Astrocyte (in vitro differentiated cells and primary cell): Measurements from ENCODE around the gene TLR5. TPM values are rescaled to one million over a fixed set of nuclear protein-coding genes. Genes with fewer than 3 reads are reported as not detected.

Experiments used
- DNase-seq: peaks from one replicate; pipeline ENCODE4 v3.0.0-alpha.2; 2010; ENCODE audit warnings: low read depth
- FAIRE-seq: peaks from 2 replicates; lab custom pipeline; 2011; peaks lifted over from hg19 to GRCh38; lab: Jason Lieb, UNC
- H2AFZ ChIP-seq: 2 replicates; pipeline ENCODE4 v1.6.0; 2012; ENCODE audit warnings: low read depth, low read length, inconsistent platforms
- H3K27ac ChIP-seq: 2 replicates; pipeline ENCODE4 v1.5.1; 2011; ENCODE audit warnings: low read depth, low read length, inconsistent platforms
- H3K27me3 ChIP-seq: 2 replicates; pipeline ENCODE4 v1.6.0; 2011; ENCODE audit warnings: low read length, inconsistent platforms; ENCODE audit not compliant: insufficient read depth
- H3K36me3 ChIP-seq: 2 replicates; pipeline ENCODE4 v1.5.1; 2011; ENCODE audit warnings: low read length, inconsistent platforms; ENCODE audit not compliant: insufficient read depth
- H3K4me1 ChIP-seq: 2 replicates; pipeline ENCODE4 v1.5.1; 2011; ENCODE audit warnings: low read length, inconsistent platforms; ENCODE audit not compliant: insufficient read depth
- H3K4me2 ChIP-seq: 2 replicates; pipeline ENCODE4 v1.6.0; 2012; ENCODE audit warnings: low read length, inconsistent platforms
- H3K4me3 ChIP-seq: 2 replicates; pipeline ENCODE4 v1.5.1; 2011; ENCODE audit warnings: low read depth, mild to moderate bottlenecking, low read length, inconsistent platforms; ENCODE audit not compliant: insufficient read depth
- H3K79me2 ChIP-seq: 2 replicates; pipeline ENCODE4 v1.6.0; 2012; ENCODE audit warnings: mild to moderate bottlenecking, low read length, inconsistent platforms; ENCODE audit not compliant: insufficient read depth
- H3K9ac ChIP-seq: 2 replicates; pipeline ENCODE4 v1.6.0; 2012; ENCODE audit warnings: mild to moderate bottlenecking, low read length, inconsistent platforms
- H3K9me3 ChIP-seq: 2 replicates; pipeline ENCODE4 v1.5.1; 2012; ENCODE audit warnings: low read depth, mild to moderate bottlenecking, low read length, inconsistent platforms; ENCODE audit not compliant: insufficient read depth
- H4K20me1 ChIP-seq: 2 replicates; pipeline ENCODE4 v1.6.0; 2012; ENCODE audit warnings: low read length, inconsistent platforms; ENCODE audit not compliant: insufficient read depth
- H3K27ac Mint-ChIP-seq: one replicate; pipeline ENCODE4 v1.8.0; 2021; ENCODE audit warnings: mild to moderate bottlenecking, mixed read lengths; ENCODE audit not compliant: unreplicated experiment
- H3K27me3 Mint-ChIP-seq: one replicate; pipeline ENCODE4 v1.8.0; 2021; ENCODE audit warnings: low read depth, mixed read lengths; ENCODE audit not compliant: unreplicated experiment
- H3K36me3 Mint-ChIP-seq: one replicate; pipeline ENCODE4 v1.8.0; 2021; ENCODE audit warnings: low read depth, mixed read lengths; ENCODE audit not compliant: unreplicated experiment
- H3K4me1 Mint-ChIP-seq: one replicate; pipeline ENCODE4 v1.8.0; 2021; ENCODE audit warnings: low read depth, mixed read lengths; ENCODE audit not compliant: unreplicated experiment
- H3K4me3 Mint-ChIP-seq: one replicate; pipeline ENCODE4 v1.8.0; 2021; ENCODE audit warnings: mild to moderate bottlenecking, moderate library complexity, mixed read lengths; ENCODE audit not compliant: unreplicated experiment
- H3K9me3 Mint-ChIP-seq: one replicate; pipeline ENCODE4 v1.8.0; 2021; ENCODE audit warnings: mild to moderate bottlenecking, mixed read lengths; ENCODE audit not compliant: unreplicated experiment
- CTCF ChIP-seq: IDR thresholded peaks from 2 replicates; pipeline ENCODE4 v1.5.1; 2011; ENCODE audit warnings: low read depth, mild to moderate bottlenecking, inconsistent platforms, low read length, moderate library complexity; ENCODE audit not compliant: insufficient read depth
- EZH2 ChIP-seq: IDR thresholded peaks from 2 replicates; pipeline ENCODE4 v1.6.1; 2012; ENCODE audit warnings: mild to moderate bottlenecking, low read length, inconsistent platforms; ENCODE audit not compliant: insufficient read depth
- total RNA-seq: library from RNA; stranded (reverse); gene quantifications from 2 replicates; pipeline ENCODE4 v1.2.1, GENCODE V29; 2021

TLR5 gene
- total RNA-seq, 1 donor from 2014 or later = 1.1 TPM

- no peaks in the 10 kb centered on the region for H3K79me2 ChIP-seq
- Mint-ChIP-seq H3K36me3 (no peaks in the 10 kb centered on the region), H3K4me3 (no peak overlapping the region), H3K4me1 (peaks cover 21% of the 10 kb centered on the region), H3K27me3 (peaks cover 19% of the 10 kb centered on the region), H3K9me3 (no peaks in the 10 kb centered on the region), H3K27ac (no peak overlapping the region)
- no peaks in the 10 kb centered on the region for H3K36me3 ChIP-seq
- no peak overlapping the region for H3K27ac ChIP-seq
- no peak for FAIRE-seq
- H3K4me3 ChIP-seq = no peak overlapping the region
- H3K4me1 ChIP-seq = no peaks in the 10 kb centered on the region
- no peak for DNase-seq
- H3K9ac ChIP-seq = no peak overlapping the region
- no peak overlapping the region for H3K4me2 ChIP-seq
- H2AFZ ChIP-seq = no peak overlapping the region
- TF ChIP-seq CTCF = no peak
- TF ChIP-seq EZH2 = no peak
- no peaks in the 10 kb centered on the region for H3K9me3 ChIP-seq
- H3K27me3 ChIP-seq = peaks cover 12% of the 10 kb centered on the region
- H4K20me1 ChIP-seq = no peaks in the 10 kb centered on the region
These were observed 65.7 kb downstream of the TLR5 start for GRCh38 chr1:223077247-223077833.

DNA sequence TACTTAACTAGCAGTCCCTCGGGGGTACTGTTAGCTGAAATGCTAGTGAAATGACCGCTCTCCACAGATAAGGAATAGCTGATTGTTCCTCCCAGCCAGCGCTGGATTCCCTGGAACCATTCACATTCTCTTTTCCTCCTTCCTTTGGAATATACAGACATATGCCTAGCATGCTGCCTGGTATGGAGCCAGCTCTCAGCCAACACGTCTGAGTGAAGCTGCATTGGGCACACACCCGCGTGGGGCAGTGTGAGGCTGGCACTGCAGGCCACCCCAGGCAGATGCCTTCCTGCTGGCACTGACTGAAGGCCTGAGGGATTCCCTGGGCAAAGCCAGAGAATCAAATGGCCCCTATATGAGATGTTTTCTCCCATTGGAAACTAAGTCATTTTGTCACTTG lies 66.7 kb downstream of the TLR5 start:
- no peaks in the 10 kb centered on the region for H3K36me3 Mint-ChIP-seq
- H2AFZ ChIP-seq = no peak overlapping the region
- H3K79me2 ChIP-seq = no peaks in the 10 kb centered on the region
- H4K20me1 ChIP-seq = no peaks in the 10 kb centered on the region
- DNase-seq (no peak), FAIRE-seq (no peak)
- peaks cover 12% of the 10 kb centered on the region for H3K27me3 ChIP-seq
- H3K4me3 Mint-ChIP-seq = no peak overlapping the region
- H3K4me1 ChIP-seq = no peaks in the 10 kb centered on the region
- no peak overlapping the region for H3K4me3 ChIP-seq
- peaks cover 21% of the 10 kb centered on the region for H3K4me1 Mint-ChIP-seq
- H3K9me3 Mint-ChIP-seq = no peaks in the 10 kb centered on the region
- H3K4me2 ChIP-seq = no peak overlapping the region
- peaks cover 23% of the 10 kb centered on the region for H3K27me3 Mint-ChIP-seq
- no peak overlapping the region for H3K9ac ChIP-seq
- no peaks in the 10 kb centered on the region for H3K36me3 ChIP-seq
- peaks cover 5% of the 10 kb centered on the region for H3K9me3 ChIP-seq
- no peak overlapping the region for H3K27ac ChIP-seq
- H3K27ac Mint-ChIP-seq = no peak overlapping the region
- TF ChIP-seq EZH2 (no peak), CTCF (no peak)

GRCh38 chr1:223075834-223076233 lies 67.2 kb downstream of the TLR5 start:
- H3K27ac Mint-ChIP-seq = no peak overlapping the region
- H3K9me3 Mint-ChIP-seq = no peaks in the 10 kb centered on the region
- no peaks in the 10 kb centered on the region for H4K20me1 ChIP-seq
- no peaks in the 10 kb centered on the region for H3K36me3 Mint-ChIP-seq
- no peaks in the 10 kb centered on the region for H3K79me2 ChIP-seq
- DNase-seq = no peak
- H2AFZ ChIP-seq = no peak overlapping the region
- TF ChIP-seq CTCF (no peak), EZH2 (no peak)
- H3K9me3 ChIP-seq = peaks cover 5% of the 10 kb centered on the region
- H3K36me3 ChIP-seq = no peaks in the 10 kb centered on the region
- peaks cover 23% of the 10 kb centered on the region for H3K27me3 Mint-ChIP-seq
- no peaks in the 10 kb centered on the region for H3K4me1 ChIP-seq
- no peak overlapping the region for H3K4me3 Mint-ChIP-seq
- no peak overlapping the region for H3K9ac ChIP-seq
- FAIRE-seq = no peak
- no peak overlapping the region for H3K27ac ChIP-seq
- H3K4me1 Mint-ChIP-seq = peaks cover 21% of the 10 kb centered on the region
- H3K4me3 ChIP-seq = no peak overlapping the region
- H3K27me3 ChIP-seq = peaks cover 12% of the 10 kb centered on the region
- H3K4me2 ChIP-seq = no peak overlapping the region
